SKM-1 (cell line): ENCODE results near the gene SYS1.

Source experiments
- DNase-seq: peaks from one replicate; lab custom pipeline; 2025; ENCODE audit not compliant: unreplicated experiment; lab: John Stamatoyannopoulos, UW

The SYS1 gene

GRCh38 chr20:45378191-45378590 lies 15.2 kb downstream of the SYS1 start, which contains the start of gene TP53TG5:
TSS of gene TP53TG5 (minus strand) at chr20:45378325. CDS start at chr20:45378236, 89 bp downstream.
- no peak for DNase-seq

GRCh38 chr20:45387274-45387673 lies 24.3 kb downstream of the SYS1 start:
- DNase-seq = no peak

GRCh38 chr20:45390931-45391330 lies 28.0 kb downstream of the SYS1 start:
- no peak for DNase-seq

- DNase-seq = no peak
Measured at GRCh38 chr20:45391559-45391958, 28.6 kb downstream of the SYS1 start.

GRCh38 chr20:45392733-45393132 lies 29.8 kb downstream of the SYS1 start:
- no peak for DNase-seq

- no peak for DNase-seq
Measured at GRCh38 chr20:45394221-45395113, 31.5 kb downstream of the SYS1 start.

GRCh38 chr20:45395114-45395415 lies 32.1 kb downstream of the SYS1 start:
- no peak for DNase-seq

GRCh38 chr20:45399018-45399417 lies 36.1 kb downstream of the SYS1 start:
- no peak for DNase-seq

GRCh38 chr20:45400346-45401031 lies 37.5 kb downstream of the SYS1 start:
- no peak for DNase-seq

GRCh38 chr20:45402946-45403345 lies 40.0 kb downstream of the SYS1 start:
- no peak for DNase-seq

- no peak for DNase-seq
Measured at GRCh38 chr20:45404438-45404837, 41.5 kb downstream of the SYS1 start.

- no peak for DNase-seq
Measured at GRCh38 chr20:45405571-45406259, 42.8 kb downstream of the SYS1 start.

GRCh38 chr20:45406260-45407066 lies 43.5 kb downstream of the SYS1 start:
- no peak for DNase-seq

GRCh38 chr20:45407067-45407745 lies 44.2 kb downstream of the SYS1 start:
- no peak for DNase-seq

- DNase-seq = no peak
Measured at GRCh38 chr20:45407783-45408645, 45.1 kb downstream of the SYS1 start, which contains the start of gene DBNDD2. TSS of gene DBNDD2 (plus strand) at chr20:45408289. CDS start at chr20:45408468, 179 bp downstream.

GRCh38 chr20:45408646-45409213 lies 45.8 kb downstream of the SYS1 start:
- DNase-seq = no peak

GRCh38 chr20:45409521-45410272 lies 46.7 kb downstream of the SYS1 start:
- DNase-seq = no peak

GRCh38 chr20:45410887-45411286 lies 47.9 kb downstream of the SYS1 start:
- no peak for DNase-seq
